K562 (cell line): ENCODE measurements around the gene OPTN. TPM values are rescaled to one million over a fixed set of nuclear protein-coding genes. Genes with fewer than 3 reads are reported as not detected.

Source experiments
- CBX8 ChIP-seq: fragments of 200-600 bp; sonication (generic); IDR thresholded peaks from 2 replicates; pipeline ENCODE4 v1.6.1; 2012; ENCODE audit warnings: borderline replicate concordance, mixed run types, low read depth, mild to moderate bottlenecking, moderate library complexity, mixed read lengths, low read length, control low read depth, inconsistent platforms; ENCODE audit not compliant: poor library complexity, severe bottlenecking; ENCODE audit errors: extremely low read depth
- CREB5 ChIP-seq: fragments of 250-450 bp; sonication (Bioruptor Pico); IDR thresholded peaks from 2 replicates; pipeline ENCODE4 v1.5.0; 2020; ENCODE audit warnings: mild to moderate bottlenecking
- DACH1 ChIP-seq: fragments of 450-650 bp; IDR thresholded peaks from 2 replicates; pipeline ENCODE4 v1.6.1; 2018; ENCODE audit not compliant: partially characterized antibody
- DIDO1 ChIP-seq: fragments of 450-650 bp; IDR thresholded peaks from 2 replicates; pipeline ENCODE4 v1.6.1; 2016; ENCODE audit warnings: low read depth, missing biosample characterization, missing genetic modification characterization
- HNRNPL ChIP-seq: fragments of 200-400 bp; formaldehyde crosslinking; IDR thresholded peaks from 2 replicates; pipeline ENCODE4 v1.6.1; 2017; ENCODE audit warnings: low read depth, mild to moderate bottlenecking, low read length
- KLF1 ChIP-seq: fragments of 450-650 bp; IDR thresholded peaks from 2 replicates; pipeline ENCODE4 v1.6.1; 2016; ENCODE audit warnings: missing genetic modification characterization, missing compliant biosample characterization
- MXI1 ChIP-seq: IDR thresholded peaks from 2 replicates; pipeline ENCODE4 v1.6.1; 2011; ENCODE audit warnings: low read depth, mild to moderate bottlenecking, improper control_type of control experiment, low read length
- NEUROD1 ChIP-seq: fragments of 150-350 bp; IDR thresholded peaks from 2 replicates; pipeline ENCODE4 v1.6.1; 2014; ENCODE audit warnings: borderline replicate concordance, low read length, low read depth; ENCODE audit not compliant: partially characterized antibody
- NFE2L1 ChIP-seq: fragments of 450-650 bp; IDR thresholded peaks from 2 replicates; pipeline ENCODE4 v1.6.1; 2016; ENCODE audit warnings: missing genetic modification characterization, low read depth, mild to moderate bottlenecking, missing compliant biosample characterization, moderate library complexity, borderline replicate concordance
- PHF20 ChIP-seq: fragments of 450-650 bp; IDR thresholded peaks from 2 replicates; pipeline ENCODE4 v1.6.1; 2018; ENCODE audit not compliant: partially characterized antibody
- PKNOX1 ChIP-seq: fragments of 450-650 bp; IDR thresholded peaks from 2 replicates; pipeline ENCODE4 v1.6.1; 2016
- POLR2B ChIP-seq: fragments of 450-650 bp; IDR thresholded peaks from 2 replicates; pipeline ENCODE4 v1.6.1; 2018; ENCODE audit warnings: low read depth; ENCODE audit not compliant: partially characterized antibody
- POLR2H ChIP-seq: IDR thresholded peaks from 2 replicates; pipeline ENCODE4 v1.6.1; 2016; ENCODE audit warnings: missing genetic modification characterization, low read depth, mild to moderate bottlenecking, control low read depth, missing compliant biosample characterization, moderate library complexity
- POLR3A ChIP-seq: IDR thresholded peaks from 2 replicates; pipeline ENCODE4 v1.6.1; 2011; ENCODE audit warnings: borderline replicate concordance, mild to moderate bottlenecking, moderate library complexity; ENCODE audit not compliant: insufficient read length, insufficient read depth; ENCODE audit errors: extremely low read depth
- PRPF4 ChIP-seq: fragments of 200-400 bp; formaldehyde crosslinking; IDR thresholded peaks from one replicate; pipeline ENCODE4 v1.6.1; 2017; ENCODE audit warnings: low read length, low read depth, mild to moderate bottlenecking; ENCODE audit not compliant: insufficient read depth, poor library complexity, severe bottlenecking
- RAD51 ChIP-seq: fragments of 450-650 bp; IDR thresholded peaks from 2 replicates; pipeline ENCODE4 v1.7.1; 2016; ENCODE audit warnings: low read depth, mild to moderate bottlenecking, borderline replicate concordance
- RNF2 ChIP-seq: sonication (generic); IDR thresholded peaks from 2 replicates; pipeline ENCODE4 v1.6.1; 2016
- SNIP1 ChIP-seq: fragments of 450-650 bp; IDR thresholded peaks from 2 replicates; pipeline ENCODE4 v1.7.1; 2017; ENCODE audit warnings: low read depth, mild to moderate bottlenecking
- SPI1 ChIP-seq: IDR thresholded peaks from 2 replicates; pipeline ENCODE4 v1.6.1; 2011; ENCODE audit warnings: low read depth, low read length, control low read depth, borderline replicate concordance
- TAL1 ChIP-seq: fragments of 450-650 bp; IDR thresholded peaks from 2 replicates; pipeline ENCODE4 v1.6.1; 2016; ENCODE audit warnings: mild to moderate bottlenecking
- TBP ChIP-seq: optimal IDR thresholded peaks from 2 replicates; pipeline ENCODE3; 2011; ENCODE audit warnings: low read depth, low read length, improper control_type of control experiment
- XRCC3 ChIP-seq: fragments of 450-650 bp; IDR thresholded peaks from 2 replicates; pipeline ENCODE4 v1.6.1; 2017; ENCODE audit warnings: mild to moderate bottlenecking, moderate library complexity
- ZNF143 ChIP-seq: sonication (generic); formaldehyde crosslinking; IDR thresholded peaks from 2 replicates; pipeline ENCODE4 v1.9.0; 2022; ENCODE audit warnings: mild to moderate bottlenecking, missing genetic modification reagents
- ZNF395 ChIP-seq: fragments of 200-800 bp; sonication (Bioruptor generic); IDR thresholded peaks from 2 replicates; pipeline ENCODE4 v1.6.1; 2017; ENCODE audit warnings: missing genetic modification characterization, missing compliant biosample characterization
- ZNF717 ChIP-seq: fragments of 250-450 bp; sonication (Bioruptor Pico); IDR thresholded peaks from 2 replicates; pipeline ENCODE4 v1.5.0; 2021
- ZNF766 ChIP-seq: fragments of 200-800 bp; sonication (Bioruptor generic); conservative IDR thresholded peaks from 2 replicates; pipeline ENCODE4 v1.6.1; 2016; ENCODE audit warnings: missing genetic modification characterization, missing compliant biosample characterization
- polyA plus RNA-seq, 8 experiments: library from polyadenylated mRNA; depleted of rRNA in 4 of 8; stranded (reverse) in 5 of 8; unstranded in 3 of 8; fragments of >200 nt; fragmentation: Nextera tagmentation in 2 of 8; fragmentation: Illumina TruSeq in 1 of 8; extraction: Ambion mirVana in 2 of 8; extraction: Trizol in 1 of 8; gene quantifications; 2 replicates each; pipeline versions ENCODE4 v1.2.1 to v1.2.3, GENCODE V29; 2011 to 2014; ENCODE audit warnings: inconsistent platforms in 1 of 8, missing spikeins in 1 of 8
- total RNA-seq, 7 experiments: library from RNA; depleted of rRNA in 6 of 7; stranded (reverse); fragments of >200 nt in 6 of 7; fragmentation: Illumina TruSeq in 2 of 7; extraction: Trizol in 2 of 7; gene quantifications; 2 replicates each; pipeline versions ENCODE4 v1.2.1 to v1.2.3, GENCODE V29; 2011 to 2021; ENCODE audit warnings: low replicate concordance in 1 of 7

OPTN gene
- total and polyA plus RNA-seq, 9 of the 15 experiments (the other 6 are each of a cell fraction or from before 2014, with no cell fraction given): 2.2 to 6.8 (median 5.0) TPM

GRCh38 chr10:13160934-13161856 lies 61.2 kb downstream of the OPTN start, which contains the start of gene MCM10 (continued):
- TF ChIP-seq ZNF395 (CRISPR knock-in tag) (no peak), ZNF143 (CRISPR knock-in tag) (no peak), TAL1 (no peak), RNF2 (no peak), CBX8 (no peak), TBP (no peak), DIDO1 (tag) (no peak), ZNF766 (CRISPR knock-in tag) (no peak), NFE2L1 (no peak), DACH1 (peak; percentile 38), NEUROD1 (peak; percentile 33), SPI1 (no peak), RAD51 (no peak), CREB5 (CRISPR knock-in tag) (no peak), HNRNPL (0 out of 2 replicates have a peak, but pooled peaks have one; percentile 25), POLR3A (no peak), PKNOX1 (peak; percentile 47), POLR2B (no peak), MXI1 (no peak), SNIP1 (no peak), PHF20 (no peak), ZNF717 (no peak), XRCC3 (no peak), POLR2H (no peak), PRPF4 (no peak), KLF1 (tag) (no peak)
